Epithelial cell of proximal tubule (primary cell): ENCODE results near the gene KRTAP5-4. TPM values are rescaled to one million over a fixed set of nuclear protein-coding genes. Genes with fewer than 3 reads are reported as not detected.
"Not testable (repeated sequence)": the region's sequence is repeated elsewhere in the genome, so short reads cannot be mapped to it uniquely, and the experiment has no call there.

Source experiments
- DNase-seq: peaks from one replicate; pipeline ENCODE4 v3.0.0-alpha.2; 2011; ENCODE audit warnings: low read depth
- H3K4me3 ChIP-seq: 2 replicates; pipeline ENCODE4 v1.5.1; 2011; ENCODE audit warnings: low read depth, mild to moderate bottlenecking, low read length
- CTCF ChIP-seq: conservative IDR thresholded peaks from 2 replicates; pipeline ENCODE4 v1.5.1; 2012; ENCODE audit warnings: low read depth, mild to moderate bottlenecking, low read length
- total RNA-seq: library from RNA; depleted of rRNA; stranded (reverse); fragments of >200 nt; gene quantifications from 2 replicates; pipeline ENCODE4 v1.2.3, GENCODE V29; 2015

The KRTAP5-4 gene
- total RNA-seq, 1 donor from 2014 or later = not detected

- TF ChIP-seq CTCF = no peak
Measured at GRCh38 chr11:1667121-1667850, 45.3 kb upstream of the KRTAP5-4 start.

GRCh38 chr11:1665313-1665712, 43.4 kb upstream of the KRTAP5-4 start:
- DNase-seq = no peak
- H3K4me3 ChIP-seq = no peak overlapping the region
- TF ChIP-seq CTCF = no peak

More at GRCh38 chr11:1667121-1667850, 45.3 kb upstream of the KRTAP5-4 start:
- no peak for DNase-seq
- H3K4me3 ChIP-seq = no peak overlapping the region

GRCh38 chr11:1662699-1663283, 40.9 kb upstream of the KRTAP5-4 start:
- not testable (repeated sequence) for DNase-seq, H3K4me3 ChIP-seq

GRCh38 chr11:1661454-1662269, 39.7 kb upstream of the KRTAP5-4 start:
- DNase-seq, H3K4me3 ChIP-seq: not testable (repeated sequence)

GRCh38 chr11:1660111-1660867, 38.4 kb upstream of the KRTAP5-4 start:
- no peak for TF ChIP-seq CTCF
- no peak for DNase-seq
- H3K4me3 ChIP-seq = no peak overlapping the region

GRCh38 chr11:1659506-1659905, 37.6 kb upstream of the KRTAP5-4 start:
- no peak for DNase-seq
- no peak overlapping the region for H3K4me3 ChIP-seq
- no peak for TF ChIP-seq CTCF

GRCh38 chr11:1656670-1657069, 34.7 kb upstream of the KRTAP5-4 start:
- no peak for DNase-seq
- TF ChIP-seq CTCF = no peak
- H3K4me3 ChIP-seq = no peak overlapping the region
